H1 (cell line): Measurements from ENCODE around the gene CHPF2. TPM values are rescaled to one million over a fixed set of nuclear protein-coding genes. Genes with fewer than 3 reads are reported as not detected.

Experiments used
- BCL11A ChIP-seq, 2 experiments: IDR thresholded peaks; one replicate each; pipeline ENCODE4 v1.6.1; 2011; ENCODE audit warnings: low read depth in 2 of 2, low read length in 2 of 2, mild to moderate bottlenecking in 2 of 2
- JUN ChIP-seq: IDR thresholded peaks from 2 replicates; pipeline ENCODE4 v1.6.1; 2011; ENCODE audit warnings: low read depth, mild to moderate bottlenecking, improper control_type of control experiment, low read length
- NANOG ChIP-seq: IDR thresholded peaks from 2 replicates; pipeline ENCODE4 v1.6.1; 2011; ENCODE audit warnings: low read length, low read depth, mild to moderate bottlenecking, inconsistent platforms; ENCODE audit not compliant: insufficient read depth, poor library complexity, severe bottlenecking
- NRF1 ChIP-seq: IDR thresholded peaks from 2 replicates; pipeline ENCODE4 v1.6.1; 2011; ENCODE audit warnings: mild to moderate bottlenecking, low read depth, low read length, improper control_type of control experiment
- RNF2 ChIP-seq: fragments of 200-900, 300-1000 bp; sonication (generic); IDR thresholded peaks from 2 replicates; pipeline ENCODE4 v1.7.1; 2016; ENCODE audit warnings: borderline replicate concordance, low read depth, mild to moderate bottlenecking, antibody characterized with exemption, low read length; ENCODE audit not compliant: poor library complexity, severe bottlenecking; ENCODE audit errors: missing control alignments
- SAP30 ChIP-seq: fragments of 300-600 bp; sonication (generic); IDR thresholded peaks from 2 replicates; pipeline ENCODE4 v1.7.1; 2012; ENCODE audit warnings: low read length, moderate library complexity, mild to moderate bottlenecking, inconsistent platforms; ENCODE audit not compliant: insufficient read depth, insufficient replicate concordance
- TCF12 ChIP-seq: IDR thresholded peaks from 2 replicates; pipeline ENCODE4 v1.6.1; 2011; ENCODE audit warnings: low read depth, mild to moderate bottlenecking, low read length
- polyA plus RNA-seq, 7 experiments: library from polyadenylated mRNA; depleted of rRNA in 3 of 7; stranded (reverse) in 5 of 7; unstranded in 2 of 7; fragments of >200 nt in 5 of 7; fragments of 200-250 nt in 2 of 7; gene quantifications; 1 replicate in 5 of 7; 2 replicates in 1 of 7; 4 replicates in 1 of 7; pipeline versions ENCODE4 v1.2.1 to v1.2.3, GENCODE V29; 2011 to 2013; ENCODE audit warnings: missing spikeins in 2 of 7, mixed read lengths in 2 of 7
- total RNA-seq: library from RNA; stranded (reverse); fragmentation: NEBNext Ultra II Directional; extraction: Animal tissue kit (Norgen Biotek cat#: 25700); gene quantifications from 2 replicates; pipeline ENCODE4 v1.2.1, GENCODE V29; 2021
- TF ChIP-seq, protein P1 (sequence below): fragments of 300-600 bp; sonication (generic); IDR thresholded peaks from 2 replicates; pipeline ENCODE4 v1.7.1; 2012; ENCODE audit warnings: low read length, moderate library complexity, mild to moderate bottlenecking, inconsistent platforms; ENCODE audit not compliant: insufficient replicate concordance
- TF ChIP-seq, protein P2 (sequence below): IDR thresholded peaks from 2 replicates; pipeline ENCODE4 v1.6.1; 2011; ENCODE audit warnings: low read length, improper control_type of control experiment

Gene CHPF2
- total and polyA plus RNA-seq, 2 of the 8 experiments (the other 6 are each of a cell fraction or from before 2014, with no cell fraction given), result 14.4 to 20.6 TPM

DNA sequence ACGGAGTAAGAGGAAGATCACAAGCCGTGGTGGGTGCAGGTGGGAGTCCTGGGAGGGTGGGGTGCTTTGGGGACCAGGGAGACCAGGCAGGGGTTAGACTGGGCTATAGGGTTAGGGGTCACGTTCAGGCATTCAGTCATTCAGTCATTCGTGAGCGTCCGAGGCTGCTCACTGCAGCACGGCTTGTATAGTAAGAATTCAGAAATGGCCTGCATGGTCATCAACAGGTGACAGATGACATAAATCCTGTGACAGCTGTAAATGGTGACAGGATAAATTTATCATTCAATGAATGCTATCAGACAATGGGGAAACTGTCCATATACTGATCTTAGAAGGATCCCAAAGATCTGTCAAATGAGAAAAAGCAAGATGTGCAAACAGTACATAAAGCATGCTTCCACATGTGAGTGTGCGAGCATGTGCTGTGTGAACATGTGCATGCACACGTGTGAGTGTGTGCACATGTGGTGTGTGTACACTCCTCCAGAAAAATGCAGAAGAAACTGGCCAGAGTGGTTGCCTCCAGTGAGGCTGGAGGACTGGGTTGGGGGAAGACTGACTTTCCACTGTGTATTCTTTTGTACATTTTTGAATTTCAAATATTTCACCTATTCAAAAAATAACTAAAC, 48.2 kb downstream of the CHPF2 start (continued):
- TF ChIP-seq, protein P1, sequence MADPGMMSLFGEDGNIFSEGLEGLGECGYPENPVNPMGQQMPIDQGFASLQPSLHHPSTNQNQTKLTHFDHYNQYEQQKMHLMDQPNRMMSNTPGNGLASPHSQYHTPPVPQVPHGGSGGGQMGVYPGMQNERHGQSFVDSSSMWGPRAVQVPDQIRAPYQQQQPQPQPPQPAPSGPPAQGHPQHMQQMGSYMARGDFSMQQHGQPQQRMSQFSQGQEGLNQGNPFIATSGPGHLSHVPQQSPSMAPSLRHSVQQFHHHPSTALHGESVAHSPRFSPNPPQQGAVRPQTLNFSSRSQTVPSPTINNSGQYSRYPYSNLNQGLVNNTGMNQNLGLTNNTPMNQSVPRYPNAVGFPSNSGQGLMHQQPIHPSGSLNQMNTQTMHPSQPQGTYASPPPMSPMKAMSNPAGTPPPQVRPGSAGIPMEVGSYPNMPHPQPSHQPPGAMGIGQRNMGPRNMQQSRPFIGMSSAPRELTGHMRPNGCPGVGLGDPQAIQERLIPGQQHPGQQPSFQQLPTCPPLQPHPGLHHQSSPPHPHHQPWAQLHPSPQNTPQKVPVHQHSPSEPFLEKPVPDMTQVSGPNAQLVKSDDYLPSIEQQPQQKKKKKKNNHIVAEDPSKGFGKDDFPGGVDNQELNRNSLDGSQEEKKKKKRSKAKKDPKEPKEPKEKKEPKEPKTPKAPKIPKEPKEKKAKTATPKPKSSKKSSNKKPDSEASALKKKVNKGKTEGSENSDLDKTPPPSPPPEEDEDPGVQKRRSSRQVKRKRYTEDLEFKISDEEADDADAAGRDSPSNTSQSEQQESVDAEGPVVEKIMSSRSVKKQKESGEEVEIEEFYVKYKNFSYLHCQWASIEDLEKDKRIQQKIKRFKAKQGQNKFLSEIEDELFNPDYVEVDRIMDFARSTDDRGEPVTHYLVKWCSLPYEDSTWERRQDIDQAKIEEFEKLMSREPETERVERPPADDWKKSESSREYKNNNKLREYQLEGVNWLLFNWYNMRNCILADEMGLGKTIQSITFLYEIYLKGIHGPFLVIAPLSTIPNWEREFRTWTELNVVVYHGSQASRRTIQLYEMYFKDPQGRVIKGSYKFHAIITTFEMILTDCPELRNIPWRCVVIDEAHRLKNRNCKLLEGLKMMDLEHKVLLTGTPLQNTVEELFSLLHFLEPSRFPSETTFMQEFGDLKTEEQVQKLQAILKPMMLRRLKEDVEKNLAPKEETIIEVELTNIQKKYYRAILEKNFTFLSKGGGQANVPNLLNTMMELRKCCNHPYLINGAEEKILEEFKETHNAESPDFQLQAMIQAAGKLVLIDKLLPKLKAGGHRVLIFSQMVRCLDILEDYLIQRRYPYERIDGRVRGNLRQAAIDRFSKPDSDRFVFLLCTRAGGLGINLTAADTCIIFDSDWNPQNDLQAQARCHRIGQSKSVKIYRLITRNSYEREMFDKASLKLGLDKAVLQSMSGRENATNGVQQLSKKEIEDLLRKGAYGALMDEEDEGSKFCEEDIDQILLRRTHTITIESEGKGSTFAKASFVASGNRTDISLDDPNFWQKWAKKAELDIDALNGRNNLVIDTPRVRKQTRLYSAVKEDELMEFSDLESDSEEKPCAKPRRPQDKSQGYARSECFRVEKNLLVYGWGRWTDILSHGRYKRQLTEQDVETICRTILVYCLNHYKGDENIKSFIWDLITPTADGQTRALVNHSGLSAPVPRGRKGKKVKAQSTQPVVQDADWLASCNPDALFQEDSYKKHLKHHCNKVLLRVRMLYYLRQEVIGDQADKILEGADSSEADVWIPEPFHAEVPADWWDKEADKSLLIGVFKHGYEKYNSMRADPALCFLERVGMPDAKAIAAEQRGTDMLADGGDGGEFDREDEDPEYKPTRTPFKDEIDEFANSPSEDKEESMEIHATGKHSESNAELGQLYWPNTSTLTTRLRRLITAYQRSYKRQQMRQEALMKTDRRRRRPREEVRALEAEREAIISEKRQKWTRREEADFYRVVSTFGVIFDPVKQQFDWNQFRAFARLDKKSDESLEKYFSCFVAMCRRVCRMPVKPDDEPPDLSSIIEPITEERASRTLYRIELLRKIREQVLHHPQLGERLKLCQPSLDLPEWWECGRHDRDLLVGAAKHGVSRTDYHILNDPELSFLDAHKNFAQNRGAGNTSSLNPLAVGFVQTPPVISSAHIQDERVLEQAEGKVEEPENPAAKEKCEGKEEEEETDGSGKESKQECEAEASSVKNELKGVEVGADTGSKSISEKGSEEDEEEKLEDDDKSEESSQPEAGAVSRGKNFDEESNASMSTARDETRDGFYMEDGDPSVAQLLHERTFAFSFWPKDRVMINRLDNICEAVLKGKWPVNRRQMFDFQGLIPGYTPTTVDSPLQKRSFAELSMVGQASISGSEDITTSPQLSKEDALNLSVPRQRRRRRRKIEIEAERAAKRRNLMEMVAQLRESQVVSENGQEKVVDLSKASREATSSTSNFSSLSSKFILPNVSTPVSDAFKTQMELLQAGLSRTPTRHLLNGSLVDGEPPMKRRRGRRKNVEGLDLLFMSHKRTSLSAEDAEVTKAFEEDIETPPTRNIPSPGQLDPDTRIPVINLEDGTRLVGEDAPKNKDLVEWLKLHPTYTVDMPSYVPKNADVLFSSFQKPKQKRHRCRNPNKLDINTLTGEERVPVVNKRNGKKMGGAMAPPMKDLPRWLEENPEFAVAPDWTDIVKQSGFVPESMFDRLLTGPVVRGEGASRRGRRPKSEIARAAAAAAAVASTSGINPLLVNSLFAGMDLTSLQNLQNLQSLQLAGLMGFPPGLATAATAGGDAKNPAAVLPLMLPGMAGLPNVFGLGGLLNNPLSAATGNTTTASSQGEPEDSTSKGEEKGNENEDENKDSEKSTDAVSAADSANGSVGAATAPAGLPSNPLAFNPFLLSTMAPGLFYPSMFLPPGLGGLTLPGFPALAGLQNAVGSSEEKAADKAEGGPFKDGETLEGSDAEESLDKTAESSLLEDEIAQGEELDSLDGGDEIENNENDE, result no peak
- TF ChIP-seq BCL11A (IDR thresholded peaks at IDR 0.05; ENCODE audit: low read depth in 2 of 2, low read length in 2 of 2) (no peak), TCF12 (no peak), NANOG (no peak), RNF2 (no peak), SAP30 (no peak), NRF1 (no peak), JUN (no peak)
- TF ChIP-seq, protein P2, sequence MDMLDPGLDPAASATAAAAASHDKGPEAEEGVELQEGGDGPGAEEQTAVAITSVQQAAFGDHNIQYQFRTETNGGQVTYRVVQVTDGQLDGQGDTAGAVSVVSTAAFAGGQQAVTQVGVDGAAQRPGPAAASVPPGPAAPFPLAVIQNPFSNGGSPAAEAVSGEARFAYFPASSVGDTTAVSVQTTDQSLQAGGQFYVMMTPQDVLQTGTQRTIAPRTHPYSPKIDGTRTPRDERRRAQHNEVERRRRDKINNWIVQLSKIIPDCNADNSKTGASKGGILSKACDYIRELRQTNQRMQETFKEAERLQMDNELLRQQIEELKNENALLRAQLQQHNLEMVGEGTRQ, result no peak
